Choroid plexus epithelial cell (primary cell): ENCODE measurements around the gene KCTD18.

Experiments used
- DNase-seq: peaks from one replicate; pipeline ENCODE4 v3.0.0-alpha.2; 2010; ENCODE audit warnings: low read depth
- H3K4me3 ChIP-seq: 2 replicates; pipeline ENCODE4 v1.5.1; 2011; ENCODE audit warnings: low read depth, mild to moderate bottlenecking, control low read depth, low read length, moderate library complexity
- TF ChIP-seq, protein P1 (sequence below): conservative IDR thresholded peaks from 2 replicates; pipeline ENCODE4 v1.5.1; 2011; ENCODE audit warnings: low read depth, mild to moderate bottlenecking, control low read depth, inconsistent platforms, low read length, moderate library complexity

Gene KCTD18

GRCh38 chr2:200490001-200490400 lies 19.9 kb downstream of the KCTD18 start:
- TF ChIP-seq, protein P1, sequence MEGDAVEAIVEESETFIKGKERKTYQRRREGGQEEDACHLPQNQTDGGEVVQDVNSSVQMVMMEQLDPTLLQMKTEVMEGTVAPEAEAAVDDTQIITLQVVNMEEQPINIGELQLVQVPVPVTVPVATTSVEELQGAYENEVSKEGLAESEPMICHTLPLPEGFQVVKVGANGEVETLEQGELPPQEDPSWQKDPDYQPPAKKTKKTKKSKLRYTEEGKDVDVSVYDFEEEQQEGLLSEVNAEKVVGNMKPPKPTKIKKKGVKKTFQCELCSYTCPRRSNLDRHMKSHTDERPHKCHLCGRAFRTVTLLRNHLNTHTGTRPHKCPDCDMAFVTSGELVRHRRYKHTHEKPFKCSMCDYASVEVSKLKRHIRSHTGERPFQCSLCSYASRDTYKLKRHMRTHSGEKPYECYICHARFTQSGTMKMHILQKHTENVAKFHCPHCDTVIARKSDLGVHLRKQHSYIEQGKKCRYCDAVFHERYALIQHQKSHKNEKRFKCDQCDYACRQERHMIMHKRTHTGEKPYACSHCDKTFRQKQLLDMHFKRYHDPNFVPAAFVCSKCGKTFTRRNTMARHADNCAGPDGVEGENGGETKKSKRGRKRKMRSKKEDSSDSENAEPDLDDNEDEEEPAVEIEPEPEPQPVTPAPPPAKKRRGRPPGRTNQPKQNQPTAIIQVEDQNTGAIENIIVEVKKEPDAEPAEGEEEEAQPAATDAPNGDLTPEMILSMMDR = no peak
- no peak overlapping the region for H3K4me3 ChIP-seq
- no peak for DNase-seq

GRCh38 chr2:200488169-200488568 lies 21.7 kb downstream of the KCTD18 start:
- TF ChIP-seq, protein P1 = no peak
- no peak overlapping the region for H3K4me3 ChIP-seq
- DNase-seq = no peak

GRCh38 chr2:200486529-200486928 lies 23.3 kb downstream of the KCTD18 start:
- TF ChIP-seq, protein P1 = no peak
- H3K4me3 ChIP-seq = no peak overlapping the region
- no peak for DNase-seq

DNA sequence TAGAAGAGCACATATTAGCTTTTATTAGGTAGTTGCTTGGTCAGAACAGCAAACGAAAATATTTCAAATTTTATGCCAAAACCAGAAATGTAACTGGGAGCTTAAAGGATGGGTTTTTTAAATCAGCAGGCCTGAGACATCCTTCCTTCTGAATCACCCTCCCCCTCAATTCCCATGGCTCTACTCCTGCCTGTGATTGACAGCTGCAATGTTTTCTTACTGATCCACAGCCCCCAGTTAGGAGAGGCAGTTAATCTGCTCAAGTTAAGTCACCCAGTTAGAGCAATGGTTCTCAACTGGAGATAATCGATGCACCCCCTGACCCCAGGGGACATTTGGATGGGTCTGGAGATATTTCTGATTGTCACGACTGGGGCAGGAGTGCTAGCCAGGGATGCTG lies 24.9 kb downstream of the KCTD18 start:
- TF ChIP-seq, protein P1 = no peak
- H3K4me3 ChIP-seq = no peak overlapping the region
- DNase-seq = no peak

- no peak overlapping the region for H3K4me3 ChIP-seq
- peak; percentile 52 for DNase-seq
- TF ChIP-seq, protein P1 = peak; percentile 63
Measured at GRCh38 chr2:200483729-200484198, 26.1 kb downstream of the KCTD18 start.

GRCh38 chr2:200482194-200482593 lies 27.7 kb downstream of the KCTD18 start:
- no peak overlapping the region for H3K4me3 ChIP-seq
- TF ChIP-seq, protein P1 = no peak
- no peak for DNase-seq

DNA sequence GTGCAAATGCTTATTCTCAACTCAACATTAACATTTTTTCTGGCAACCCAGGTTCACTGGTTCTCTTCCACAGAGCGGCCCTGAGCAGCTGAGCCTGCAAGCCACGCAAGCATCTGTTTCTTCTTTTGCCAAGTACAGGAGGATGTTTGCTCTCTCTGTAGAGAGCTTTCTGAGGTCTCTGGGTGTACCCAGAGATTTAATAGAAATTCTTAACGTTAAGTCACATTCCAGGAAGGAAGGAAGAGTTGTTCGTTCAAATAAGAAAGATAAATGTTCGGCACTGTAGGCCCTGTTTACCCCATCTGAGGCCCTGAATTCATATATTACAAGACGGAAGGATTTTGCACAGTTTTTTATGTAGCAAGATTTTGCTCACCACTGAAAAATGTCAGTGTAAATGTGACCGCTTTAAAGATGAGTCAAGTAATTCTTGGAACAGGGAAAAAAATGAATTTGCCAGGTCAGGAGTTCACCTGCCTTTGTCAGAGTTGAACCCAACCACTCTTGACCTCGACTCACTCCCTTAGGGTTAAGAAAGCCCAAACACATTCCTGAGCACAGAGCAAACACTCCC lies 30.1 kb downstream of the KCTD18 start:
- no peak overlapping the region for H3K4me3 ChIP-seq
- peak; percentile 87 for DNase-seq
- TF ChIP-seq, protein P1 = no peak
